HT1080 (cell line): ENCODE results near the gene CERS3. TPM values are rescaled to one million over a fixed set of nuclear protein-coding genes. Genes with fewer than 3 reads are reported as not detected.
"Not testable (repeated sequence)": the region's sequence is repeated elsewhere in the genome, so short reads cannot be mapped to it uniquely, and the experiment has no call there.

Experiments
- DNase-seq: peaks from one replicate; pipeline ENCODE4 v3.0.0-alpha.2; 2015; ENCODE audit warnings: low read depth
- total RNA-seq: library from RNA; depleted of rRNA; stranded (reverse); fragments of >200 nt; shearing (Covaris generic); gene quantifications from 2 replicates; pipeline ENCODE4 v1.2.3, GENCODE V29; 2014

The CERS3 gene
- total RNA-seq, 1 experiment from 2014 or later: not detected

- DNase-seq: peak; percentile 4
Measured at GRCh38 chr15:100468285-100468684, 60.5 kb downstream of the CERS3 start.

GRCh38 chr15:100466073-100466472 lies 62.7 kb downstream of the CERS3 start:
- DNase-seq: no peak

- no peak for DNase-seq
Measured at GRCh38 chr15:100464888-100465287, 63.9 kb downstream of the CERS3 start.

- no peak for DNase-seq
Measured at GRCh38 chr15:100464256-100464655, 64.5 kb downstream of the CERS3 start.

DNA sequence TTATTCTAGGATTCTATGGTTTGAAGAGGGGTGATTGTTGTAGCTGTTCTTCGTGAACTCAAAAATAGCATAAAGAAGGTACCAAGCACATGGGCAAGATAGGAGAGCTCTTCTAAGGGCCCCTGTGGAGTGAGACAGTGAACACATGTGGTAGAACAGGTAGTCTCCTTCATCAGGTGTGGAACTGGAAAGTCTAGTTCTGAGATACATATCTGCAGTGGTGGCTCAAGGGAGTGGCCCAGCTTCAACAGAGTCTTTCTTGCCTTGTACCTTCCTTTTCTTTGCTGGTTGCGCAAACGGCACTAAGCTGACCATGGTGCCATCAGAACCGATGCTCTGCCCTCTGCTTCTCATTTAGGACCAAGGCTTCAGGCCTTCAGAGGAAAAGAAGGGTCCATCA lies 65.2 kb downstream of the CERS3 start:
- no peak for DNase-seq

DNA sequence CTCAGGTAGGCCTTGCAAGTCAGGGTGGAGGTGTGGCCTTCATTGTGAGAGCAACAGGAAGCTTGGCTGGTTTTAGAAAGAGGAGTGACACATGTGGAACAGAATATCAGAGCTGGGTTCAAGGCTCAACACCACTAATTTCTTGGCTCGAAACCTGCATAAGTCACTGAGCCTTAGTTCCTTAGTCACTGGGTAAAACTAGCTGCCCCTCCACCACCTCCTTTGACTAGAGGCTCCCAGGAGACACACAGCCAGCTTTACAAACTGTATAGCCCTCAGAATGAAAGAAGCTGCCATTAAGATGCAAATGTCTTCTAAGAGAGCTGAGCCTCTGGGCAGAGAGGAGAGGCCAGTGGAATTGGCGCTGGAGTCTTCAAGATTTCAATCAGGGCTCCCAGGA lies 67.7 kb downstream of the CERS3 start:
- no peak for DNase-seq

- no peak for DNase-seq
Measured at GRCh38 chr15:100457201-100457600, 71.5 kb downstream of the CERS3 start.

- peak; percentile 58 for DNase-seq
Measured at GRCh38 chr15:100454148-100454547, 74.6 kb downstream of the CERS3 start.

DNA sequence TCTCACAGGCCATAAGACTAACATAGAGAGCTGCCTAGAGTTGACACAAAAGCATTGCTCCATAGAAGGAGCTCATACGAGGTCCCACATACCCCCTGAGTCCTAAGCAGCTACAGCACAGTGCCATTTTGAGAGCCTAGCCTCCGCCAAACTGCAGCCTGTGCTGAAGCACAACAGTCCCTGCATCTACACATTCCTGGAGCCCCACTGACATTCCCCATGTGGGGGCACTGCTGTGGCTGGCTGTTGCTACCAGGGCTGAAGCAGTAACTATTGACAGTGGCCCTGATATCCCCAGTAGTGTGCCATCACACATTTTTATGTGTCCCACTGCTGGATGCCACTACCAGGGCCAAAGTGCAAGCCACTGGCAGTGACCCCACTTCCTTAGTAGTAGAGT lies 80.3 kb downstream of the CERS3 start:
- no peak for DNase-seq

DNA sequence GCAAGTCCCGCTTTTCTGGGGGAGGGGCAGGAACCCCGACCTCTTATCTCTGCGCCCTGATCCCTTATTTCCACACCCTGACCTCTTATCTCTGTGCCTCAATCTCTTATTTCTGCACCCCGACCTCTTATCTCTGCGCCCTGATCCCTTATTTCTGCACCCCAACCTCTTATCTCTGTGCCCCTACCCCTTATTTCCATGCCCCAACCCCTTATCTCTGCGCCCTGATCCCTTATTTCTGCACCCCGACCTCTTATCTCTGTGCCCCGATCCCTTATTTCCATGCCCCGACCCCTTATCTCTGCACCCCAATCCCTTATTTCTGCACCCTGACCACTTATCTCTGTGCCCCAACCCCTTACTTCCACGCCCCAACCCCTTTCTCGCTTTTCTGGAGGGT lies 87.7 kb downstream of the CERS3 start:
- not testable (repeated sequence) for DNase-seq

GRCh38 chr15:100439514-100439913 lies 89.2 kb downstream of the CERS3 start:
- no peak for DNase-seq

DNA sequence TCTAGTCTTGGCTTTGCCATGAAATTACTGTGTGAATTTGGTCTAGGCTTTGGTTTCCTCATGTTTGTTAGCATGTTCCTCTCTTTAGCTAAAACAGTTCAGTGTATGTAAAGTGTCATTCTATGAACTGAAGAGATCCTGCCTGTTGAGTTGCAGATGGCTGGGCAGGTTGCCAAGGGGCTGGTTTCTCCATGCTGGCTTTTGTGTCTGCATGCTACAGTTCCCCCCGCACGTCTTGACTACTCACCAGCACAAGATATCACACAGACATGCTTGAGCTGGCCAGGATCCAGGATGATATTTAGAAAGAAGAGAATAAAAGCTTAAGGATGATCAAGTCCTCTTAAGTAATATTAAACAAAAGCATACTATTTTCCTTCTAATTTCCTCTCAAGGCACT lies 90.2 kb downstream of the CERS3 start:
- DNase-seq: peak; percentile 27

GRCh38 chr15:100437261-100437660 lies 91.5 kb downstream of the CERS3 start:
- DNase-seq: no peak

GRCh38 chr15:100434561-100434960 lies 94.2 kb downstream of the CERS3 start:
- DNase-seq: no peak

- DNase-seq: no peak
Measured at GRCh38 chr15:100434038-100434437, 94.7 kb downstream of the CERS3 start.

- no peak for DNase-seq
Measured at GRCh38 chr15:100433304-100433703, 95.4 kb downstream of the CERS3 start.

DNA sequence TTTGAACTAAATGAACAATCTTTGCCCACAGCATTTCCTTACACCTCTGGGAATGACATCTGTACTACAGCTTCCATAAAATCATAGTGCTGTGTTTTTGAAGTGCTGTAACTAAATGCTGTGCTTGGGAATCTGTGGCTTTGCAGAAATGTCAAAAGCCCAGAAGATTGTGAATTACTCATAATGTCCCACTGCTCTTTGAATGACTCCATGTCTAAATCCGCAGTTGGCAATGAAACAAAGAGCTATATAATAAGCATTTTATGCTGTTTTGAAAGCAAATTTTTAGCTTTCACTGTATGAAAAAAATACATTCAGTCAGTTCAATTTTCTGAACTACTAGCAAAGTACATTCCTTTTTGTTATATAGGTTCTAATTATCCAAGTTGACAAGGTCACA lies 98.3 kb downstream of the CERS3 start:
- DNase-seq: no peak

GRCh38 chr15:100429116-100429728 lies 99.5 kb downstream of the CERS3 start:
- DNase-seq: no peak

- DNase-seq: no peak
Measured at GRCh38 chr15:100426937-100427336, 101.8 kb downstream of the CERS3 start.

GRCh38 chr15:100405179-100405578 lies 123.6 kb downstream of the CERS3 start:
- DNase-seq: no peak

DNA sequence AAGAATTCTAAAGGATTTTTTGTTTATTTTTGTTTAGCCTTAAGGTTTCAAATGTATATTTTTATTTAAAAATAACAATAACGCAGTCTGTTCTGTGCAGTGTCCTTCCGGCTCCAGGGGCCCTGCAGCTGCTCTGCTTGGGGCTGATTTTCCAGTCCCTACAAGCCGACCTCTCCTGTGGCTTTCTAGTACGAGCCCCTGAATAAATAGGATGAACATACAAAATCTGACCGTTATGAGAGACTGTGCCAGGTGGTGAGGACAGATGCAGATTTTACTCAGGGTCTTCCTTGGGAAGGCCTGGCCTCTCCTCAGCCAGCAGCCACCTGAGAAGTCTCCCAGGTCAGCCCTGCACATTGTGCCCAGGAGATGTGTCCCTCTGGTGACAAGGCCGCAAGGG lies 127.8 kb downstream of the CERS3 start:
- no peak for DNase-seq

DNA sequence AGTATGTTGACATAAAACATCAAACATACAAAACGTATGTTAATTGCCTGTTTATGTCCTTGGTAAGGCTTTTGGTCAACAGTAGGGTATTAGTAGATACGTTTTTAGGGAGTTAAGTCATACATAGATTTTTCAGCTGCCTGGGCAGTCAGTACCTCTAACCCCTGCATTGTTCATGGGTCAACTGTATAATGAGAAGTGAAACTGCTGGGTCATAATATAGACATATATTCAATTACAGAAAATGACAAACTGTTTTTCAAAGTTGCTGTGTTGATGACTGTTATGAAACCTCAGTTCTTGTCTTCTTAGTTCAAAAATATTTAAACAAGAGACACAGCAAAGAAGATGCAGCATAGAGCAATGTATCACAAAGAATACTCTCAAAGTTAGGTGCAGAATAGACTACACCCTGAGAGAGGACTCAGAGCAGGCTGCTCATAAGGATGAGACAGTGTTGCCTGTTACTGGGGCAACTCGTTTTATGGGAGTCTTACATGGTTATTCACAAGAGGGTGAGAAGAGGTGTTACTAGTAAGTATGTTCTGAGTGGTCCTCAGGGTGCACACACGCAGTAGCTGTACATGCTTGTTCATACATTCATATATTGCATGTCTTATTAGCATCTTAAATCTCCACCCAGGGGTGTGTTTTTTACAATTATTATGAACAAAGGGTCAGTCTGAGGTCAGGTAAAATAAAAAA lies 133.9 kb downstream of the CERS3 start:
- no peak for DNase-seq

DNA sequence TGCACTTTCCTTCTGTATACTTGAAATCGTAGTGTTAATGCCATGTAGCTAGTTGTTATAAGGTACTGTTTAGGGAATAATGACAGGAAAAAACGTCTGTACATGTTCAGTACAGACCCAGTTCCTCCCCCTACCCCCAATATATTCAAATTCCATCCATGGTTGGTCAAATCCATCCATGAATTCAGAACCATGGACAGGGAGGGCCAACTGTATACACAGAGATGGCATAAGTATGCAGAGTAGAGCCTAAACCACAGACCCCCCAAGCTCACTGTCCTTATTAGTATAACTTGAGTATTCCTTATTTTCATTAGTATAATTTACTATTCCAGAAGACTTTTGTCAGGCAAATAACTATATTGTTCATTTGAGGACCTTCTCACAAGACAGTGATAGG lies 135.7 kb downstream of the CERS3 start:
- no peak for DNase-seq
